Activated CD4-positive, CD25-positive, alpha-beta regulatory T cell treated with anti-CD3 and anti-CD28 coated beads, Interleukin-2, amount 50 U/mL, for 72 hours (primary cell): ENCODE data around the gene KCND3.
"Not testable (repeated sequence)": the region's sequence is repeated elsewhere in the genome, so short reads cannot be mapped to it uniquely, and the experiment has no call there.

Experiments used
- DNase-seq: peaks from one replicate; pipeline ENCODE4 v3.0.0; 2021

KCND3 gene

GRCh38 chr1:111762332-111762731 is 227.1 kb downstream of the KCND3 start:
- DNase-seq, result no peak

GRCh38 chr1:111761717-111762116 is 227.8 kb downstream of the KCND3 start:
- no peak for DNase-seq

DNA sequence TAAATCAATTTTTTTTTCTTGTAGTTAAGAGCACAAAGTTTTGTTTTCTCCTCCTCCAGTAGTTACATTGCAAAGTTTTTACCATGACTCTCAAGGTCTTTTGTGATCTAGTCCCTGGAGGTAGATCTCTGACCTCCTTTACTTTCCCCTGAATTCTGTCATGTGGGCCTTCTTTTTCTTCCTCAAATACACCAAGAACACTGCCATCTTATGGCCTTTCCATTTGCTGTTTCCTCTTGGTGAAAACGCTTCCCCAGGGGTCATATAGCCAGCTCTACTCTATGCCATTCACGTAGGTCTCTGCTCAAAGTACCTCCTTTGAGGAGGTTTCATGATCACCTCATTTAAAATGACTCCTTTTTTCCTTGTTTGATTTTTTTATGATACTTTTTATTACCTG is 231.1 kb downstream of the KCND3 start:
- no peak for DNase-seq

- no peak for DNase-seq
Observed at GRCh38 chr1:111756124-111756513, 233.3 kb downstream of the KCND3 start.

- peak; percentile 94 for DNase-seq
Observed at GRCh38 chr1:111755331-111756123, 233.9 kb downstream of the KCND3 start, which contains the start of gene DDX20. Gene DDX20 (plus strand): TSS chr1:111755901. CDS start chr1:111755925, 24 bp downstream.

DNA sequence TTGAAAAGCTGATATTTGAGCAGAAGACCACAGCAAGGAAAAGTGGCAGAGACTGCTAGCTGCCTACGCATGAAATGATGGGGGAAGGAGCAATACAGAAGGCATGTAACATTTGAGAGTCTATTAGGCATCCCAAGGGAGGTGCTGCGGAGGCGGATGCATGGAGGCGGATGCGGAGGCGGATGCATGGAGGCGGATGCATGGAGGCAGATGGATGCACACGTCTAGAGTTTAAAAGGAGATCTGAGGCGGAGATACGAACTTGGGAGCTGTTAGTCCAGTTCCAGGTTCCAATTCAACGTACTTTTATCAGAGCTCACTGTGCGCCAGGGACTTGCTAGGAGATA is 234.5 kb downstream of the KCND3 start:
- peak; percentile 45 for DNase-seq

- no peak for DNase-seq
Observed at GRCh38 chr1:111751906-111752575, 237.4 kb downstream of the KCND3 start.

DNA sequence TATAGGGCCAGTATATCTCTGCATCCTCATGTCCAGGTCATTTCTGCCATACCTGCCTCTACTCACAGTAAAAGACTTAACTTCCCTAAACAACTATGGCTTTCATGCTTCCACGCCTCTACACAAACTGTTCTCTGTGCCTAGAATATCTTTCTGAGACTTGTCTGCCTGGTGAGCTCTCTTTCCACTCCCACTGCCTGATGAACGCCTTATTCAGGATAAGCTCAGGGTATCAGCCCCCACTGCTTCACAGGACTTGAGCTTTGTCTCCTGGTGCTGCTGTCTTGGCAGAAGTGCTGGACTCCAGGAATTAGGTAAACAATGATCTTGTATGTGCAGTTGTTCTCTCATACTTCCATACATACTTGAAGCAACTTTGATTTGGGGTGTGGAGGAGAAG is 238.6 kb downstream of the KCND3 start:
- no peak for DNase-seq

DNA sequence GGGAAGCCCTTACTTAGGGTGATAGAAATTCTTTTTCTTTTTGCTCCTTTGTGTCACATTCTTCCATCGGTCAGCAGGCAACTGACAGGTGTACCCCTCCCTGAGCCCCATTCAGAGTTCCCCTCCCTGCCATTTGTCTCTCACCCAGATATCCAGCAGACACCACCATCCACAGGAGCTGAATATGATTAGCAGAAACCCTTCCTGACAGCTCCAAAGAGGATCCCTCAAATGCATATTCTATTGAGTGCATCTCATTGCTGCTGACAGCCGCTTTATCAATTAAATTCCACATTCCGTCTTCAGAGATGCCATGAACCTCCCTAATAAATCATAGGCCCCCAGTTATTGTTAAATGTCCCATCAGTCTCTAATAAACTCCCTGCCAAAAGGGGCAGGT is 239.8 kb downstream of the KCND3 start:
- DNase-seq, result no peak

GRCh38 chr1:111747947-111748346 is 241.5 kb downstream of the KCND3 start:
- DNase-seq, result no peak

GRCh38 chr1:111747282-111747734 is 242.2 kb downstream of the KCND3 start:
- DNase-seq, result peak; percentile 56

GRCh38 chr1:111746614-111746999 is 242.9 kb downstream of the KCND3 start:
- DNase-seq, result no peak

DNA sequence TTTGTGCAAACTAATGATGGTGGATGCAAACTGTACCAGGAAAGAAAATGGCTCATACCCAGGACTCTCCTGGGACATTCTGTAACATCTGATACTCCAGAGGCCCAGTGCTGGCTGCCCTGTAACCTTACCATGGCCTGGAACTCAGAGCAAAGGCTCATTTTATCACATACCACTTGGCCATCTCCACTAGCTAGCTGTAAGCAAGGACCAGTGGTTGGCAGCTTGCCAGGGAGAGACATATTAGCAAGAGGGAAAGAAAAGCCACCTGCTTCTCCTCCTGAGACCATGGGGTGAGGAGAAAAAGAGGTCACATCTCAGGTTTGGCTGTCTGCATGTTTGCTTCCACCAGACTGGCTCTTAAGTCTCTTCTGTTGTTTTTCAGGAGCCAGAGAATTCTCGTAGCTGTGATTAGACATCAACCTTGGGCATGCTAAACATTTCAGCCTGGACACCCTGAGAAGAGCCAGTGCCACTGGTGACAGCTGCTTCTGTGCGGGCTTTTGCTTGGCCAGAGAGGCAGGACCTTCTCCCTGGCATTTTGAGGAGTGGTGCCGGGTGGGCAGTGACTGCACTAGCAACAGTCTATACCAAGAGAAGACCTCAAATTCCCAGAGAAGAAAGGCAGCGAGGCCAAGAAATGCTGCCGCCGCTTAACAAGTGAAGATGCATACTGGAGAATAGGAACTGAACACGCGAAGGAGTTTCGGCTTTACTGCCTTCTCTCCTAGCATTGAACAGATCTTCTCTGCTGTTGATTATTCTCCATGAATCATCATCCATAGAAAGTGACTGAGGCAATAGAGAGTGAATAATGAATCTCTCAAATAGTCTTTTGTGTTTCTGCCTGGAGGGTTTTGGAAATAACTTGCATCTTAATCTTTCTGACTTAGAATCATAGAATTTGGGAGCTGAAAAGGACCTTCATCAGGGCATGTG is 243.5 kb downstream of the KCND3 start:
- DNase-seq, result no peak

DNA sequence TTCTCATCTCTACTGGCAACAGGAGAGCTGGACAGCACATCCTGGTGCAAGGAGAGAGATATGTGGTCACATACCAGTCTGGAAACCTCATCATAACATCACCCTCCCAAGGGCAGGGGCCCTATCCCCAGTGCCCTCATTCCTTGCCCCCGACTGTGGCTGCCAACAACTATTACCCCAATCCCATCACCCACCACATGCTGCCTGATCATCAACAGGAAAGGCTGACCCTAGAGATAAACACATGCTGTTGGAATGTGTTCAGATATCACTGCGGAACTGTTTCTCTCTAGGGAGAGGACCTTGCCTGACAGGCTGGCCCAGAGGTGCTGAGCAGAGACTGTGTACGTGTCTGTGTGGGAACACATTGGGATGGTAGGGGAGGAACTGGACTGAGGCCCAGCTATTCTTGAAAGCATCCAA is 245.8 kb downstream of the KCND3 start:
- DNase-seq, result no peak

DNA sequence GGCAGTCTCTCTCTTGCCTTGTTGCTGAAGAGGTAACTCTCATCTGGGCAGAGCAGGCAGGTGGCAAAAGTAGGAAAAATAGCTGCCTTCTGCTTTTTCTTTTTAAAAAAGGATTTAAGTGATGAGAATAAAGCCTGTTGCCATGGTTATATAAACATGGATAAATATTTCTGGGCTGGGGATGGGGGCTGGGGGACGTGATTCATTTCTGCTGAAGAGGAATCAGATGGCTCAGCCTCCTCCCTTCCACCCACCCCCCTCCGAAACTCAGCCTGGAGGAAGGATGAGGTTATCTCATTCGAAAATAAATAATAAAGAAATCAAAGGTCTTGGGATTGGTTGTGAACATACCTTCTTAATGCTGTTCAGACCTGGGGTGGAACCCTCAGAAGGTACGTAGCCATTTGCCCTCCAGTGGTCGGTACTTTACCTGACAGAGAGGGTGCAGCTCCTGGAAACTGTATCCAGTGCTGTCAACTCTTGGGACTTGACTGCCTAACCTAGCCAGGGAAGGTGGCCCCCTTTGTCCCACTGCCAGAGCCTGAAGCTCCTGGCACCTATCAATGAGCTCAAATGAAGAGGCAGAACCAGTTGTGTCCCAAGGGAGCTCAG is 246.4 kb downstream of the KCND3 start:
- DNase-seq, result no peak

DNA sequence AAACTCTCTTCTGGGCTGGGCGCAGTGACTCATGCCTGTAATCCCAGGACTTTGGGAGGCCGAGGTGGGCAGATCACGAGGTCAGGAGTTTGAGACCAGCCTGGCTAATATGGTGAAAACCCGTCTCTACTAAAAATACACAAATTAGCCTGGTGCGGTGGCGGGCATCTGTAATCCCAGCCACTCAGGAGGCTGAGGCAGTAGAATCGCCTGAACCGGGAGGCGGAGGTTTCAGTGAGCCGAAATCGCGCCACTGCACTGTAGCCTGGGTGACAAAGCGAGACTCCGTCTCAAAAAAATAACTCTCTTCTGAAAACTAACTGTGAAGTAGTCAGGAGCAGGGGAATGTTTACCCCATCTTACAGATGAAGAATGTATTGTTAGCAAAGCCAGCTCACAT is 247.2 kb downstream of the KCND3 start:
- DNase-seq, result not testable (repeated sequence)

- peak; percentile 39 for DNase-seq
Observed at GRCh38 chr1:111739925-111740765, 249.3 kb downstream of the KCND3 start.

- peak; percentile 74 for DNase-seq
Observed at GRCh38 chr1:111739194-111739924, 250.1 kb downstream of the KCND3 start, which contains the start of gene INKA2. Gene INKA2 (minus strand): TSS chr1:111739395. CDS start chr1:111739242, 153 bp downstream.

GRCh38 chr1:111738436-111739193 is 250.9 kb downstream of the KCND3 start:
- peak; percentile 65 for DNase-seq

DNA sequence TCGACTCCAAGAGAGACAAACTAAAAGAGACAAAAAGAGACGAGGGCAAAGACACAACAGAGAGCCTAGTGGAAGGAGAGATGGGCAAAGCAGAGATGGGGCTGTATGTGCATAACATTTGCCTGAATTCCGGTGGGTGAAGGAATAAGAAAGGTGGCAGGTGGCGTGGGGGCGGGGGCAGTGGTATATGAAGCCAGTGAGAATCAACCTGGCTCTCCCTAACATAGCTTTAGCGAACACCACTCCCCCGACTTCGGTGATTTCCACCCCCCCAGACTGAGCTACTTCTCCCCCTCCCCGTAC is 251.4 kb downstream of the KCND3 start:
- no peak for DNase-seq
